HG03159 (cell line): ENCODE measurements around the gene SYCE1L.
A peak's percentile ranks its signal among the peaks of the same experiment; 100 is the strongest.
"Not testable (repeated sequence)": the region's sequence is repeated elsewhere in the genome, so short reads cannot be mapped to it uniquely, and the experiment has no call there.

Experiments
- ATAC-seq: cut with Tn5 transposase; IDR thresholded peaks from one replicate; pipeline ENCODE4 v1.9.1; 2021; ENCODE audit warnings: mild to moderate bottlenecking, moderate library complexity; ENCODE audit not compliant: unreplicated experiment

SYCE1L gene

GRCh38 chr16:77197747-77198146, 1.5 kb upstream of the SYCE1L start:
- no peak for ATAC-seq

- ATAC-seq, result no peak
These were observed 7.3 kb downstream of the SYCE1L start for GRCh38 chr16:77206533-77206932.

GRCh38 chr16:77207030-77207429, 7.8 kb downstream of the SYCE1L start:
- ATAC-seq, result no peak

- ATAC-seq, result no peak
These were observed 9.2 kb downstream of the SYCE1L start for GRCh38 chr16:77208382-77208781.

GRCh38 chr16:77211880-77212740, 12.9 kb downstream of the SYCE1L start:
- peak; percentile 50 for ATAC-seq

GRCh38 chr16:77212741-77213541, 13.7 kb downstream of the SYCE1L start:
- peak; percentile 77 for ATAC-seq

GRCh38 chr16:77213542-77214106, 14.4 kb downstream of the SYCE1L start:
- ATAC-seq, result no peak

GRCh38 chr16:77214411-77215138, 15.4 kb downstream of the SYCE1L start:
- no peak for ATAC-seq

- ATAC-seq, result no peak
These were observed 20.2 kb downstream of the SYCE1L start for GRCh38 chr16:77219437-77219836.

- peak; percentile 57 for ATAC-seq
These were observed 21.2 kb downstream of the SYCE1L start for GRCh38 chr16:77220427-77220826.

GRCh38 chr16:77221482-77221881, 22.3 kb downstream of the SYCE1L start:
- ATAC-seq, result no peak

GRCh38 chr16:77223184-77223583, 24.0 kb downstream of the SYCE1L start:
- no peak for ATAC-seq

- ATAC-seq, result no peak
These were observed 26.0 kb downstream of the SYCE1L start for GRCh38 chr16:77225182-77225581.

- peak; percentile 54 for ATAC-seq
These were observed 28.5 kb downstream of the SYCE1L start for GRCh38 chr16:77227745-77228144.

GRCh38 chr16:77231047-77231446, 31.8 kb downstream of the SYCE1L start:
- ATAC-seq, result no peak

GRCh38 chr16:77233799-77234519, 34.8 kb downstream of the SYCE1L start:
- no peak for ATAC-seq

GRCh38 chr16:77234611-77235010, 35.4 kb downstream of the SYCE1L start:
- ATAC-seq, result no peak

GRCh38 chr16:77236063-77236511, 36.9 kb downstream of the SYCE1L start:
- ATAC-seq, result peak; percentile 99

- ATAC-seq, result no peak
These were observed 39.4 kb downstream of the SYCE1L start for GRCh38 chr16:77238593-77238992.

GRCh38 chr16:77242471-77242870, 43.3 kb downstream of the SYCE1L start:
- ATAC-seq, result not testable (repeated sequence)
